ENCODE measurements around the gene ACSL3.

Gene ACSL3

GRCh38 chr2:222942561-222942960 lies 81.7 kb downstream of the ACSL3 start:
- Histone ChIP-seq H3K36me3 (ENCODE audit: insufficient read depth, insufficient read length, low read length) (peaks cover 15% of the 10 kb centered on the region), H3K4me3 (ENCODE audit: insufficient read length, low read depth) (no peak overlapping the region), H3K9ac (ENCODE audit: insufficient read length, low read depth) (no peak overlapping the region), H3K4me1 (ENCODE audit: insufficient read depth, insufficient read length) (no peaks in the 10 kb centered on the region), H3K9me3 (ENCODE audit: insufficient read depth, low read length) (peaks cover 13% of the 10 kb centered on the region), H3K27me3 (ENCODE audit: insufficient read depth, insufficient read length) (no peaks in the 10 kb centered on the region)
- TF ChIP-seq YY1 (IDR thresholded peaks at IDR 0.05; ENCODE audit: insufficient read depth, insufficient read length) (no peak), ZNF274 (IDR thresholded peaks at IDR 0.05; ENCODE audit: low read depth, low read length) (no peak), SUZ12 (IDR thresholded peaks at IDR 0.05; ENCODE audit: extremely low read depth, insufficient read depth, insufficient read length) (no peak)
- DNase-seq (ENCODE audit: low read depth, low spot score), result no peak

- no peak for DNase-seq (ENCODE audit: low read depth, low spot score)
- Histone ChIP-seq H3K36me3 (ENCODE audit: insufficient read depth, insufficient read length, low read length) (peaks cover 15% of the 10 kb centered on the region), H3K4me3 (ENCODE audit: insufficient read length, low read depth) (no peak overlapping the region), H3K9ac (ENCODE audit: insufficient read length, low read depth) (no peak overlapping the region), H3K9me3 (ENCODE audit: insufficient read depth, low read length) (peaks cover 9% of the 10 kb centered on the region), H3K27me3 (ENCODE audit: insufficient read depth, insufficient read length) (no peaks in the 10 kb centered on the region), H3K4me1 (ENCODE audit: insufficient read depth, insufficient read length) (no peaks in the 10 kb centered on the region)
- TF ChIP-seq YY1 (IDR thresholded peaks at IDR 0.05; ENCODE audit: insufficient read depth, insufficient read length), result no peak
- no peak for TF ChIP-seq ZNF274 (IDR thresholded peaks at IDR 0.05; ENCODE audit: low read depth, low read length)
- no peak for TF ChIP-seq SUZ12 (IDR thresholded peaks at IDR 0.05; ENCODE audit: extremely low read depth, insufficient read depth, insufficient read length)
Measured at GRCh38 chr2:222942977-222943376, 82.1 kb downstream of the ACSL3 start.

GRCh38 chr2:222943820-222944219 lies 83.0 kb downstream of the ACSL3 start:
- no peak for DNase-seq (ENCODE audit: low read depth, low spot score)
- Histone ChIP-seq H3K4me1 (ENCODE audit: insufficient read depth, insufficient read length) (no peaks in the 10 kb centered on the region), H3K9ac (ENCODE audit: insufficient read length, low read depth) (no peak overlapping the region), H3K27me3 (ENCODE audit: insufficient read depth, insufficient read length) (no peaks in the 10 kb centered on the region), H3K36me3 (ENCODE audit: insufficient read depth, insufficient read length, low read length) (peaks cover 15% of the 10 kb centered on the region), H3K4me3 (ENCODE audit: insufficient read length, low read depth) (no peak overlapping the region), H3K9me3 (ENCODE audit: insufficient read depth, low read length) (peaks cover under 1% of the 10 kb centered on the region; the same call in 1 of the 2 replicates)
- TF ChIP-seq ZNF274 (IDR thresholded peaks at IDR 0.05; ENCODE audit: low read depth, low read length) (no peak), SUZ12 (IDR thresholded peaks at IDR 0.05; ENCODE audit: extremely low read depth, insufficient read depth, insufficient read length) (no peak)

- Histone ChIP-seq H3K9me3 (ENCODE audit: insufficient read depth, low read length) (no peaks in the 10 kb centered on the region), H3K9ac (ENCODE audit: insufficient read length, low read depth) (no peak overlapping the region), H3K4me1 (ENCODE audit: insufficient read depth, insufficient read length) (no peaks in the 10 kb centered on the region), H3K27me3 (ENCODE audit: insufficient read depth, insufficient read length) (no peaks in the 10 kb centered on the region), H3K4me3 (ENCODE audit: insufficient read length, low read depth) (no peak overlapping the region), H3K36me3 (ENCODE audit: insufficient read depth, insufficient read length, low read length) (peaks cover 15% of the 10 kb centered on the region)
- no peak for TF ChIP-seq SUZ12 (IDR thresholded peaks at IDR 0.05; ENCODE audit: extremely low read depth, insufficient read depth, insufficient read length)
- TF ChIP-seq YY1 (IDR thresholded peaks at IDR 0.05; ENCODE audit: insufficient read depth, insufficient read length), result no peak
- no peak for TF ChIP-seq ZNF274 (IDR thresholded peaks at IDR 0.05; ENCODE audit: low read depth, low read length)
- no peak for DNase-seq (ENCODE audit: low read depth, low spot score)
Measured at GRCh38 chr2:222944552-222944951, 83.7 kb downstream of the ACSL3 start.

GRCh38 chr2:222944971-222945740 lies 84.3 kb downstream of the ACSL3 start:
- H3K27me3 ChIP-seq (ENCODE audit: insufficient read depth, insufficient read length), result no peaks in the 10 kb centered on the region
- no peaks in the 10 kb centered on the region for H3K4me1 ChIP-seq (ENCODE audit: insufficient read depth, insufficient read length)
- TF ChIP-seq YY1 (IDR thresholded peaks at IDR 0.05; ENCODE audit: insufficient read depth, insufficient read length) (no peak), SUZ12 (IDR thresholded peaks at IDR 0.05; ENCODE audit: extremely low read depth, insufficient read depth, insufficient read length) (no peak), ZNF274 (IDR thresholded peaks at IDR 0.05; ENCODE audit: low read depth, low read length) (no peak)

GRCh38 chr2:222945887-222946286 lies 85.1 kb downstream of the ACSL3 start:
- peaks cover 8% of the 10 kb centered on the region for H3K36me3 ChIP-seq (ENCODE audit: insufficient read depth, insufficient read length, low read length)
- no peak overlapping the region for H3K4me3 ChIP-seq (ENCODE audit: insufficient read length, low read depth)
- TF ChIP-seq ZNF274 (IDR thresholded peaks at IDR 0.05; ENCODE audit: low read depth, low read length) (no peak), SUZ12 (IDR thresholded peaks at IDR 0.05; ENCODE audit: extremely low read depth, insufficient read depth, insufficient read length) (no peak), YY1 (IDR thresholded peaks at IDR 0.05; ENCODE audit: insufficient read depth, insufficient read length) (no peak)
- H3K4me1 ChIP-seq (ENCODE audit: insufficient read depth, insufficient read length), result no peaks in the 10 kb centered on the region
- no peaks in the 10 kb centered on the region for H3K27me3 ChIP-seq (ENCODE audit: insufficient read depth, insufficient read length)
- no peak for DNase-seq (ENCODE audit: low read depth, low spot score)
- H3K9ac ChIP-seq (ENCODE audit: insufficient read length, low read depth), result no peak overlapping the region
- H3K9me3 ChIP-seq (ENCODE audit: insufficient read depth, low read length), result no peaks in the 10 kb centered on the region

More at GRCh38 chr2:222944971-222945740, 84.3 kb downstream of the ACSL3 start:
- H3K9me3 ChIP-seq (ENCODE audit: insufficient read depth, low read length), result no peaks in the 10 kb centered on the region
- H3K36me3 ChIP-seq (ENCODE audit: insufficient read depth, insufficient read length, low read length), result peaks cover 15% of the 10 kb centered on the region
- H3K4me3 ChIP-seq (ENCODE audit: insufficient read length, low read depth), result no peak overlapping the region
- DNase-seq (ENCODE audit: low read depth, low spot score), result no peak
- H3K9ac ChIP-seq (ENCODE audit: insufficient read length, low read depth), result no peak overlapping the region

- Histone ChIP-seq H3K27me3 (ENCODE audit: insufficient read depth, insufficient read length) (no peaks in the 10 kb centered on the region), H3K4me1 (ENCODE audit: insufficient read depth, insufficient read length) (no peaks in the 10 kb centered on the region), H3K9me3 (ENCODE audit: insufficient read depth, low read length) (no peaks in the 10 kb centered on the region), H3K36me3 (ENCODE audit: insufficient read depth, insufficient read length, low read length) (peaks cover 3% of the 10 kb centered on the region), H3K9ac (ENCODE audit: insufficient read length, low read depth) (no peak overlapping the region), H3K4me3 (ENCODE audit: insufficient read length, low read depth) (no peak overlapping the region)
- TF ChIP-seq SUZ12 (IDR thresholded peaks at IDR 0.05; ENCODE audit: extremely low read depth, insufficient read depth, insufficient read length) (no peak), YY1 (IDR thresholded peaks at IDR 0.05; ENCODE audit: insufficient read depth, insufficient read length) (no peak), ZNF274 (IDR thresholded peaks at IDR 0.05; ENCODE audit: low read depth, low read length) (no peak)
- DNase-seq (ENCODE audit: low read depth, low spot score), result no peak
Measured at GRCh38 chr2:222946700-222947287, 86.0 kb downstream of the ACSL3 start.

Data from NT2/D1 (cell line).